ENCODE measurements around the gene PAPSS1. TPM values are rescaled to one million over a fixed set of nuclear protein-coding genes. Genes with fewer than 3 reads are reported as not detected.

Gene PAPSS1
- 10 to 100 TPM; 20.0 to 29.8 TPM for total RNA-seq

GRCh38 chr4:107719922-107720722 is at the start of gene PAPSS1:
Gene PAPSS1 (minus strand): TSS chr4:107720234. CDS start chr4:107720179, 55 bp downstream.
- peaks cover 5 to 22% of the 10 kb centered on the region in 2 donors for H3K4me1 ChIP-seq (ENCODE audit: control insufficient read depth in 1 of 2, low read depth in 2 of 2)
- H3K9me3 ChIP-seq: no peaks in the 10 kb centered on the region
- H3K4me3 ChIP-seq: peak within 1 kb of the TSS; percentile 92
- no peaks in the 10 kb centered on the region for H3K27me3 ChIP-seq (replicated peaks; ENCODE audit: insufficient read depth)
- H3K36me3 ChIP-seq: no peaks in the 10 kb centered on the region
- peak within 1 kb of the TSS; percentile 83 to 87 for H3K27ac ChIP-seq
- DNase-seq (ENCODE audit: low spot score) (peak; percentile 92), ATAC-seq (ENCODE audit: insufficient number of reproducible peaks, low FRiP score, low read depth) (peak; percentile 99)
- TF ChIP-seq, protein P1, sequence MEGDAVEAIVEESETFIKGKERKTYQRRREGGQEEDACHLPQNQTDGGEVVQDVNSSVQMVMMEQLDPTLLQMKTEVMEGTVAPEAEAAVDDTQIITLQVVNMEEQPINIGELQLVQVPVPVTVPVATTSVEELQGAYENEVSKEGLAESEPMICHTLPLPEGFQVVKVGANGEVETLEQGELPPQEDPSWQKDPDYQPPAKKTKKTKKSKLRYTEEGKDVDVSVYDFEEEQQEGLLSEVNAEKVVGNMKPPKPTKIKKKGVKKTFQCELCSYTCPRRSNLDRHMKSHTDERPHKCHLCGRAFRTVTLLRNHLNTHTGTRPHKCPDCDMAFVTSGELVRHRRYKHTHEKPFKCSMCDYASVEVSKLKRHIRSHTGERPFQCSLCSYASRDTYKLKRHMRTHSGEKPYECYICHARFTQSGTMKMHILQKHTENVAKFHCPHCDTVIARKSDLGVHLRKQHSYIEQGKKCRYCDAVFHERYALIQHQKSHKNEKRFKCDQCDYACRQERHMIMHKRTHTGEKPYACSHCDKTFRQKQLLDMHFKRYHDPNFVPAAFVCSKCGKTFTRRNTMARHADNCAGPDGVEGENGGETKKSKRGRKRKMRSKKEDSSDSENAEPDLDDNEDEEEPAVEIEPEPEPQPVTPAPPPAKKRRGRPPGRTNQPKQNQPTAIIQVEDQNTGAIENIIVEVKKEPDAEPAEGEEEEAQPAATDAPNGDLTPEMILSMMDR (IDR thresholded peaks at IDR 0.05): no peak

DNA sequence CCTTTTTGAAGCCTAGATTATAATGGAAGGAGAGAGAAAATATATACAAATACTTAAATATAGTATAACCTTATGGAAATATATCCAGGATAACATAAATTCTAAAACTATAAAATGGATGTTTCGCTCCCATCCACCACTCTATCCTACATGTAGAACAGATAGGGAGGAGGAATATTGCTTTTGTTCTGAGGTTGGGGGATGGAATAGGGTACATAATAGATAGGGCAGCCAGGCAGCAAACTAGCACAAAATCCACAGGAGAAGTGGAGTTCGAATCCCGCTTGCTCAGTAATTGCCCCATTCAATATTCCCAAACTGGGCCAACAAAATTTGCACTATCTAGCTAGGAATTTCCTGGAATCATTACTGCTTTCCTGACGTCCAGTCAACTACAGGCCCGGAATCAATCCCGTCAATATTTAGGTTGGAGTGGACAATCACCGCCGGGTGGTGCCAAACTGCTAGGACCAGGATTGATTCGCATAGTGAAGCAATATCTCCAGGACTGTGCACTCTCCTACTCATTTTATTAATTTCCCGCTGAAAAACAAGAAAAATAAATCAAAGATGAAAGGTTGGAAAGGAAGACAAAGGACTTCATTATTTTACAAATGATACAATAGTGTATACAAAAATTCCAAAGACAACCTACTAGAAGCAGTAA is 40.4 kb upstream of the PAPSS1 start:
- Histone ChIP-seq H3K4me1 (ENCODE audit: control insufficient read depth in 1 of 2, low read depth in 2 of 2) (no peaks in the 10 kb centered on the region), H3K27ac (no peak overlapping the region), H3K36me3 (no peaks in the 10 kb centered on the region), H3K27me3 (replicated peaks; ENCODE audit: insufficient read depth) (no peaks in the 10 kb centered on the region), H3K4me3 (no peak overlapping the region), H3K9me3 (no peaks in the 10 kb centered on the region)
- ATAC-seq (ENCODE audit: insufficient number of reproducible peaks, low FRiP score, low read depth): no peak
- DNase-seq (ENCODE audit: low spot score): no peak
- TF ChIP-seq, protein P1 (IDR thresholded peaks at IDR 0.05): no peak

DNA sequence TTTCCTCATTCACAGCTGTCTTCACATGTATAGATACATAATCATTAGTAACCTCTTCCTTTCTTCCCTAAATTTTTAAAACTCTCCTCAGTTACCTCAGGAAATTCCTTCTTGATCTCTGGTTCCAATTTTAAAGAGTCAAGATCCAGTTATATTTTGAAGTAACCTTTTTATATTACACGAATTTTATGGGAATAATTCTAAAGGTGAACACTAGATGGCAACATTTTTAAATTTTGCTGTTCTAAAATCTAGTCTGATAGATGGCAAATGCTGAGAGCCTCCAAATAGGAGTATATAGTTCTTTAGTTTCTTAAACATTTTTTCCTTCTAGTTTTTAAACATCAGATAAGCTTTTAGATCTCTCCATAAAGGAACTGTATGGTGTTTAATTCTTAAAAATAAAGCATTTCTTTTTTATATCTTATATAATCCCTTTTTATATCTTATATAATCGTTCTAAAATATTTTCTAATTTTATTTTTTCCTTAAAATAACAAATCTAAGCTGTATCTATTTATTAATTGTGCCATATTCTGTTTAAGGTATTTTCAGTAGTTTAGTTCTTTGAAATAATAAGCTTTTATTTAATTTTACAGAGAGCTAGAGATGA is 37.9 kb upstream of the PAPSS1 start:
- no peak overlapping the region for H3K4me3 ChIP-seq
- H3K27ac ChIP-seq: no peak overlapping the region
- DNase-seq (ENCODE audit: low spot score): no peak
- H3K27me3 ChIP-seq (replicated peaks; ENCODE audit: insufficient read depth): no peaks in the 10 kb centered on the region
- TF ChIP-seq, protein P1 (IDR thresholded peaks at IDR 0.05): peak; percentile 56
- ATAC-seq (ENCODE audit: insufficient number of reproducible peaks, low FRiP score, low read depth): no peak
- no peaks in the 10 kb centered on the region for H3K4me1 ChIP-seq (ENCODE audit: control insufficient read depth in 1 of 2, low read depth in 2 of 2)
- H3K36me3 ChIP-seq: no peaks in the 10 kb centered on the region
- no peaks in the 10 kb centered on the region for H3K9me3 ChIP-seq

- Histone ChIP-seq H3K27me3 (replicated peaks; ENCODE audit: insufficient read depth) (no peaks in the 10 kb centered on the region), H3K4me3 (no peak overlapping the region), H3K4me1 (ENCODE audit: control insufficient read depth in 1 of 2, low read depth in 2 of 2) (no peaks in the 10 kb centered on the region), H3K27ac (no peak overlapping the region), H3K36me3 (no peaks in the 10 kb centered on the region), H3K9me3 (no peaks in the 10 kb centered on the region)
- DNase-seq (ENCODE audit: low spot score) (no peak), ATAC-seq (ENCODE audit: insufficient number of reproducible peaks, low FRiP score, low read depth) (no peak)
- TF ChIP-seq, protein P1 (IDR thresholded peaks at IDR 0.05): no peak
Measured at GRCh38 chr4:107757283-107757682, 37.2 kb upstream of the PAPSS1 start.

DNA sequence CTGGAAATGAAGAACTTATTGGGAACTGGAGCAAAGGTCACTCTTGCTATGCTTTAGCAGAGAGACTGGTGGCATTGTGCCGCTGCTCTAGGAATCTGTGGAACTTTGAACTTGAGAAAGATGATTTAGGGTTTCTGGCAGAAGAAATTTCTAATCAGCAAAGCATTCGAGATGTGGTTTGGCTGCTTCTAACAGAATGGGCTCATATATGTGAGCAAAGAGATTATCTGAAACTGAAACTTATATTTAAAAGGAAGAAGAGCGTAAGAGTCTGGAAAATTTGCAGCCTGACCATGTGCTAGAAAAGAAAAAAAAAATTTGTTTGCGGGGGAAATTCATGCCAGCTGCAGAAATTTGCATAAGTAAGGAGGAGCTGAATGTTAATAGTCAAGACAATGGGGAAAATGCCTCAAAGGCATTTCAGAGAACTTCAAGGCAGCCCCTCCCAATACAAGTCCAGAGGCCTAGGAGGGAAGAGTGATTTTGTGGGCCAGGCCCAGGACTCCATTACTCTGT is 35.9 kb upstream of the PAPSS1 start:
- ATAC-seq (ENCODE audit: insufficient number of reproducible peaks, low FRiP score, low read depth) (no peak), DNase-seq (ENCODE audit: low spot score) (no peak)
- no peak overlapping the region for H3K27ac ChIP-seq
- no peaks in the 10 kb centered on the region for H3K4me1 ChIP-seq (ENCODE audit: control insufficient read depth in 1 of 2, low read depth in 2 of 2)
- H3K27me3 ChIP-seq (replicated peaks; ENCODE audit: insufficient read depth): no peaks in the 10 kb centered on the region
- no peaks in the 10 kb centered on the region for H3K9me3 ChIP-seq
- H3K4me3 ChIP-seq: no peak overlapping the region
- H3K36me3 ChIP-seq: no peaks in the 10 kb centered on the region
- TF ChIP-seq, protein P1 (IDR thresholded peaks at IDR 0.05): no peak

Measured in thoracic aorta (tissue), 2 donors.